IMR-90 (cell line): ENCODE measurements around the gene MAP1LC3A. TPM values are rescaled to one million over a fixed set of nuclear protein-coding genes. Genes with fewer than 3 reads are reported as not detected.

Experiments
- ATAC-seq: fragments of 200-7000 bp; cut with Tn5 transposase; 2 replicates; pipeline ENCODE4 v1.9.1; 2020; ENCODE audit warnings: low read depth, mild to moderate bottlenecking, moderate library complexity
- BruUV-seq: library from RNA; stranded (reverse); fragments of 400-500 nt; replicated peaks from 2 replicates; lab custom pipeline; 2021; lab: Mats Ljungman, UMichigan
- CTCF ChIA-PET: fragments of 300-600 bp; formaldehyde crosslinking; extraction: SDS; loops from one replicate; lab custom pipeline; 2021; ENCODE audit warnings: antibody characterized with exemption; lab: Yijun Ruan, JAX
- POLR2A ChIA-PET: fragments of 300-600 bp; sonication (Branson Sonifier 250); formaldehyde crosslinking; loops from one replicate; lab custom pipeline; 2022; ENCODE audit warnings: antibody characterized with exemption; ENCODE audit not compliant: unreplicated experiment; lab: Charles Lee
- DNase-seq: peaks from one replicate; pipeline ENCODE4 v3.0.0; 2013
- H2AFZ ChIP-seq: replicated peaks from 2 replicates; pipeline ENCODE3; 2013; ENCODE audit warnings: low read length, mild to moderate bottlenecking; ENCODE audit not compliant: poor library complexity
- H2AK5ac ChIP-seq: 2 replicates; pipeline ENCODE4 v1.6.1; 2013; ENCODE audit warnings: low read depth, low read length, inconsistent platforms
- H2AK9ac ChIP-seq: replicated peaks from 2 replicates; pipeline ENCODE3; 2013; ENCODE audit warnings: mild to moderate bottlenecking, low read depth, low read length, moderate library complexity; ENCODE audit not compliant: poor library complexity
- H2BK120ac ChIP-seq: 2 replicates; pipeline ENCODE4 v1.6.1; 2013; ENCODE audit warnings: low read depth, low read length, inconsistent platforms
- H2BK15ac ChIP-seq: 3 replicates; pipeline ENCODE4 v1.6.1; 2013; ENCODE audit warnings: low read depth, low read length, inconsistent platforms
- H2BK20ac ChIP-seq: 2 replicates; pipeline ENCODE4 v1.6.1; 2013; ENCODE audit warnings: low read depth, mild to moderate bottlenecking, inconsistent platforms, low read length, moderate library complexity
- H2BK5ac ChIP-seq: 2 replicates; pipeline ENCODE4 v1.6.1; 2013; ENCODE audit warnings: mild to moderate bottlenecking, low read depth, low read length, inconsistent platforms; ENCODE audit not compliant: poor library complexity, severe bottlenecking
- H3K14ac ChIP-seq: replicated peaks from 2 replicates; pipeline ENCODE4 v1.6.1; 2013; ENCODE audit warnings: low read depth, low read length, inconsistent platforms
- H3K18ac ChIP-seq: 2 replicates; pipeline ENCODE4 v1.6.1; 2013; ENCODE audit warnings: low read depth, low read length, control low read depth
- H3K23ac ChIP-seq: 2 replicates; pipeline ENCODE4 v1.6.1; 2013; ENCODE audit warnings: low read depth, low read length, inconsistent platforms
- H3K27ac ChIP-seq: 2 replicates; pipeline ENCODE4 v1.5.1; 2013; ENCODE audit warnings: mild to moderate bottlenecking, control low read depth, low read length; ENCODE audit not compliant: insufficient read depth
- H3K27me3 ChIP-seq: 2 replicates; pipeline ENCODE4 v1.6.1; 2013; ENCODE audit warnings: low read length; ENCODE audit not compliant: control insufficient read depth, insufficient read depth
- H3K36me3 ChIP-seq: 2 replicates; pipeline ENCODE4 v1.6.1; 2013; ENCODE audit warnings: low read length, mixed read lengths; ENCODE audit not compliant: control insufficient read depth, insufficient read depth
- H3K4ac ChIP-seq: 2 replicates; pipeline ENCODE4 v1.6.1; 2013; ENCODE audit warnings: low read depth, low read length, inconsistent platforms
- H3K4me1 ChIP-seq: 2 replicates; pipeline ENCODE4 v1.6.1; 2013; ENCODE audit warnings: low read length, mixed read lengths; ENCODE audit not compliant: control insufficient read depth, insufficient read depth
- H3K4me2 ChIP-seq: 2 replicates; pipeline ENCODE4 v1.6.1; 2013; ENCODE audit warnings: low read depth, mild to moderate bottlenecking, control low read depth, low read length, moderate library complexity
- H3K4me3 ChIP-seq: 2 replicates; pipeline ENCODE4 v1.5.1; 2013; ENCODE audit warnings: low read depth, mild to moderate bottlenecking, control low read depth, low read length, moderate library complexity; ENCODE audit not compliant: insufficient read depth
- H3K56ac ChIP-seq: 2 replicates; pipeline ENCODE4 v1.6.1; 2013; ENCODE audit warnings: low read length, inconsistent platforms; ENCODE audit not compliant: insufficient read depth; ENCODE audit errors: extremely low read depth
- H3K79me1 ChIP-seq, 2 experiments: 2 replicates each; pipeline ENCODE4 v1.6.1; 2013; ENCODE audit warnings: low read length in 2 of 2, inconsistent platforms in 1 of 2, low read depth in 1 of 2
- H3K9ac ChIP-seq: 2 replicates; pipeline ENCODE4 v1.6.1; 2013; ENCODE audit warnings: low read depth, low read length, control low read depth
- H3K9me1 ChIP-seq: 2 replicates; pipeline ENCODE4 v1.6.1; 2013; ENCODE audit warnings: low read length, inconsistent platforms; ENCODE audit not compliant: insufficient read depth
- H3K9me3 ChIP-seq: 2 replicates; pipeline ENCODE4 v1.6.1; 2013; ENCODE audit warnings: low read length; ENCODE audit not compliant: control insufficient read depth, insufficient read depth
- H4K20me1 ChIP-seq: 2 replicates; pipeline ENCODE4 v1.6.1; 2013; ENCODE audit warnings: low read length, inconsistent platforms; ENCODE audit not compliant: insufficient read depth
- H4K5ac ChIP-seq: 2 replicates; pipeline ENCODE4 v1.6.1; 2013; ENCODE audit warnings: mild to moderate bottlenecking, low read depth, low read length, control low read depth
- H4K8ac ChIP-seq, 2 experiments: 2 replicates each; pipeline ENCODE4 v1.6.1; 2013; ENCODE audit warnings: low read depth in 2 of 2, low read length in 2 of 2, control low read depth in 1 of 2, inconsistent platforms in 1 of 2
- H4K91ac ChIP-seq: 2 replicates; pipeline ENCODE4 v1.6.1; 2013; ENCODE audit warnings: low read depth, low read length, inconsistent platforms; ENCODE audit not compliant: insufficient read depth
- BHLHE40 ChIP-seq: fragments of 150-350 bp; IDR thresholded peaks from 2 replicates; pipeline ENCODE4 v1.6.1; 2016; ENCODE audit warnings: mild to moderate bottlenecking, low read depth, low read length
- CEBPB ChIP-seq: IDR thresholded peaks from 2 replicates; pipeline ENCODE4 v1.6.1; 2012; ENCODE audit warnings: low read depth, low read length, improper control_type of control experiment
- CHD1 ChIP-seq: IDR thresholded peaks from 2 replicates; pipeline ENCODE4 v1.6.1; 2012; ENCODE audit warnings: low read depth, low read length, improper control_type of control experiment
- FOS ChIP-seq: fragments of 150-350 bp; IDR thresholded peaks from 2 replicates; pipeline ENCODE4 v1.6.1; 2016; ENCODE audit warnings: low read depth, low read length
- MAFK ChIP-seq: IDR thresholded peaks from 2 replicates; pipeline ENCODE4 v1.6.1; 2012; ENCODE audit warnings: low read depth, low read length, improper control_type of control experiment
- MAZ ChIP-seq: IDR thresholded peaks from 2 replicates; pipeline ENCODE4 v1.6.1; 2012; ENCODE audit warnings: low read depth, mild to moderate bottlenecking, low read length, improper control_type of control experiment, moderate library complexity, borderline replicate concordance
- MXI1 ChIP-seq: IDR thresholded peaks from 2 replicates; pipeline ENCODE4 v1.6.1; 2012; ENCODE audit warnings: low read depth, mild to moderate bottlenecking, low read length, moderate library complexity, borderline replicate concordance
- NFE2L2 ChIP-seq: fragments of 150-350 bp; IDR thresholded peaks from 2 replicates; pipeline ENCODE4 v1.6.1; 2016; ENCODE audit warnings: low read depth, mild to moderate bottlenecking, low read length
- POLR2A ChIP-seq: IDR thresholded peaks from 2 replicates; pipeline ENCODE4 v1.6.1; 2012; ENCODE audit warnings: mild to moderate bottlenecking, low read depth, low read length
- RAD21 ChIP-seq: IDR thresholded peaks from 2 replicates; pipeline ENCODE4 v1.6.1; 2012; ENCODE audit warnings: low read length, improper control_type of control experiment
- RCOR1 ChIP-seq: IDR thresholded peaks from 2 replicates; pipeline ENCODE4 v1.6.1; 2012; ENCODE audit warnings: mild to moderate bottlenecking, low read length, improper control_type of control experiment; ENCODE audit not compliant: insufficient replicate concordance
- RFX5 ChIP-seq: IDR thresholded peaks from 2 replicates; pipeline ENCODE4 v1.8.0; 2012; ENCODE audit warnings: low read depth, mild to moderate bottlenecking, low read length, moderate library complexity
- SMC3 ChIP-seq: fragments of 150-350 bp; IDR thresholded peaks from 2 replicates; pipeline ENCODE4 v1.6.1; 2016; ENCODE audit warnings: low read depth, mild to moderate bottlenecking, antibody characterized with exemption, low read length, moderate library complexity
- WGBS, 2 experiments: methylation state at CpG; one replicate each; pipeline versions ENCODE4 v1.1.5 to v1.1.7; 2013; ENCODE audit warnings: missing lambda C conversion rate in 2 of 2; ENCODE audit not compliant: insufficient read length in 1 of 2; ENCODE audit errors: extremely low coverage in 2 of 2; 5-methylcytosine and 5-hydroxymethylcytosine counted together
- dilution Hi-C: fragments of 300-500 bp; cut with HindIII; formaldehyde crosslinking; loops from one replicate; pipeline ENCODE4 v1.14.3; 2018; ENCODE audit warnings: low sequenced_read_pairs; ENCODE audit not compliant: unreplicated experiment
- in situ Hi-C: fragments of 300-500 bp; cut with MboI; formaldehyde crosslinking; loops from 3 replicates; pipeline ENCODE4 v1.14.3; 2019; ENCODE audit warnings: low sequenced_read_pairs, inconsistent platforms, mixed read lengths
- intact Hi-C: fragments of 100-400 bp; cut with micrococcal nuclease; formaldehyde crosslinking; loops from 2 replicates; pipeline ENCODE4 v1.10.0; 2022
- polyA plus RNA-seq, 3 experiments: library from polyadenylated mRNA; depleted of rRNA; stranded (reverse); fragments of >200 nt; gene quantifications; 2 replicates each; pipeline ENCODE4 v1.2.3, GENCODE V29; 2012; ENCODE audit warnings: low replicate concordance in 1 of 3
- total RNA-seq: library from RNA; depleted of rRNA; stranded (reverse); fragments of >200 nt; gene quantifications from 2 replicates; pipeline ENCODE4 v1.2.3, GENCODE V29; 2012
- TF ChIP-seq, protein P1 (sequence below): conservative IDR thresholded peaks from 2 replicates; pipeline ENCODE4 v1.5.1; 2012; ENCODE audit warnings: mild to moderate bottlenecking, low read depth, low read length, improper control_type of control experiment
- TF ChIP-seq, protein P2 (sequence below): fragments of 150-350 bp; IDR thresholded peaks from 2 replicates; pipeline ENCODE4 v1.6.1; 2017; ENCODE audit warnings: mild to moderate bottlenecking, antibody characterized with exemption, low read length, low read depth

The MAP1LC3A gene
- total and polyA plus RNA-seq, 2 of the 4 experiments (the other 2 are of a cell fraction), result 10.0 to 39.7 TPM

DNA sequence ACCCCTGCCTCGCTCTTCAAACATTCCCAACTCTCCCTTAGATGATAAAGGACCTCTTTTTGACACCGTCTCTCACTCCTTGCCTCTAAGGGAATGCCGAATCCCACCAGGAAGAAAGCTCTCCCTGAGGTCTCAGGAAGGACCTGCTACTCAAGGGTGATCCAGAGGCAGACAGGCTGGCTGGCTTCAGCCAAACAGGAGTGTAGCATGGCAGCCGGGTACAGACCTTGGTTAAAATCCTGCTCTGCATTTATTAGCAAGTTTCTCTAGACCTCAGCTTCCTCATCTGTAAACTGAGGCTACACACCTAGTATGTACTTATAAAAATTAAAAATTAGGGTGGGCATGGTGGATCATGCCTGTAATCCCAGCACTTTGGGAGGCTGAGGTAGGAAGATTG lies 17.2 kb downstream of the MAP1LC3A start:
- ATAC-seq, result no peak
- H2BK5ac ChIP-seq, result no peak overlapping the region
- H4K8ac ChIP-seq, result no peak overlapping the region
- dilution Hi-C loops (no loop called here), in situ Hi-C loops (no loop called here), intact Hi-C loops (loop anchor here (10.0 kb wide), 1 partner anchor 389 kb away; no protein-coding TSS in a partner anchor)
- H2BK15ac ChIP-seq, result no peak overlapping the region
- no peak overlapping the region for H3K4me2 ChIP-seq
- peaks cover 14% of the 10 kb centered on the region for H3K9me1 ChIP-seq
- CTCF ChIA-PET, result no interaction called here
- no peak overlapping the region for H3K27ac ChIP-seq
- peaks cover 9% of the 10 kb centered on the region for H3K4me1 ChIP-seq
- no peaks in the 10 kb centered on the region for H4K20me1 ChIP-seq
- H2BK20ac ChIP-seq, result no peak overlapping the region
- no TSS peak for BruUV-seq
- no peak overlapping the region for H3K4ac ChIP-seq
- no peak overlapping the region for H3K56ac ChIP-seq
- no peaks in the 10 kb centered on the region for H3K9me3 ChIP-seq
- no peak overlapping the region for H3K4me3 ChIP-seq
- TF ChIP-seq CHD1 (no peak), CEBPB (no peak), NFE2L2 (no peak), MAFK (no peak), FOS (no peak), MAZ (no peak), RCOR1 (no peak), RFX5 (no peak), BHLHE40 (no peak), MXI1 (no peak), SMC3 (no peak), RAD21 (no peak), POLR2A (no peak)
- TF ChIP-seq, protein P1, sequence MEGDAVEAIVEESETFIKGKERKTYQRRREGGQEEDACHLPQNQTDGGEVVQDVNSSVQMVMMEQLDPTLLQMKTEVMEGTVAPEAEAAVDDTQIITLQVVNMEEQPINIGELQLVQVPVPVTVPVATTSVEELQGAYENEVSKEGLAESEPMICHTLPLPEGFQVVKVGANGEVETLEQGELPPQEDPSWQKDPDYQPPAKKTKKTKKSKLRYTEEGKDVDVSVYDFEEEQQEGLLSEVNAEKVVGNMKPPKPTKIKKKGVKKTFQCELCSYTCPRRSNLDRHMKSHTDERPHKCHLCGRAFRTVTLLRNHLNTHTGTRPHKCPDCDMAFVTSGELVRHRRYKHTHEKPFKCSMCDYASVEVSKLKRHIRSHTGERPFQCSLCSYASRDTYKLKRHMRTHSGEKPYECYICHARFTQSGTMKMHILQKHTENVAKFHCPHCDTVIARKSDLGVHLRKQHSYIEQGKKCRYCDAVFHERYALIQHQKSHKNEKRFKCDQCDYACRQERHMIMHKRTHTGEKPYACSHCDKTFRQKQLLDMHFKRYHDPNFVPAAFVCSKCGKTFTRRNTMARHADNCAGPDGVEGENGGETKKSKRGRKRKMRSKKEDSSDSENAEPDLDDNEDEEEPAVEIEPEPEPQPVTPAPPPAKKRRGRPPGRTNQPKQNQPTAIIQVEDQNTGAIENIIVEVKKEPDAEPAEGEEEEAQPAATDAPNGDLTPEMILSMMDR, result no peak
- TF ChIP-seq, protein P2, sequence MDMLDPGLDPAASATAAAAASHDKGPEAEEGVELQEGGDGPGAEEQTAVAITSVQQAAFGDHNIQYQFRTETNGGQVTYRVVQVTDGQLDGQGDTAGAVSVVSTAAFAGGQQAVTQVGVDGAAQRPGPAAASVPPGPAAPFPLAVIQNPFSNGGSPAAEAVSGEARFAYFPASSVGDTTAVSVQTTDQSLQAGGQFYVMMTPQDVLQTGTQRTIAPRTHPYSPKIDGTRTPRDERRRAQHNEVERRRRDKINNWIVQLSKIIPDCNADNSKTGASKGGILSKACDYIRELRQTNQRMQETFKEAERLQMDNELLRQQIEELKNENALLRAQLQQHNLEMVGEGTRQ, result no peak
- no peak overlapping the region for H4K5ac ChIP-seq
- H3K23ac ChIP-seq, result no peak overlapping the region
- H2AFZ ChIP-seq, result no peak overlapping the region
- H3K9ac ChIP-seq, result no peak overlapping the region
- H3K18ac ChIP-seq, result no peak overlapping the region
- H4K91ac ChIP-seq, result no peak overlapping the region
- POLR2A ChIA-PET, result no interaction called here
- H3K27me3 ChIP-seq, result no peaks in the 10 kb centered on the region
- DNase-seq, result no peak
- H3K14ac ChIP-seq, result no peak overlapping the region
- no peak overlapping the region for H2BK120ac ChIP-seq
- H3K36me3 ChIP-seq, result 0 out of 2 replicates have a peak, but pooled peaks cover 1% of the 10 kb centered on the region
- WGBS, 2 experiments, result 100% methylated on average over 3 of the region's 4 CpGs; no CpG with 5 or more reads in 1 of the 2 experiments
- no peaks in the 10 kb centered on the region; a peak in 1 of 4 replicates for H3K79me1 ChIP-seq
- no peak overlapping the region for H2AK9ac ChIP-seq
- H2AK5ac ChIP-seq, result no peak overlapping the region
